Measurements from ENCODE around the gene ADD1.

Gene ADD1

GRCh38 chr4:2799971-2800690 lies 43.5 kb upstream of the ADD1 start:
- no peaks in the 10 kb centered on the region for H3K9me3 ChIP-seq (ENCODE audit: control insufficient read depth, low read depth, low read length)
- H3K27ac ChIP-seq (ENCODE audit: low read length): no peak overlapping the region
- H3K36me3 ChIP-seq (ENCODE audit: control insufficient read depth, low read depth, low read length): no peaks in the 10 kb centered on the region
- H3K9ac ChIP-seq (ENCODE audit: low read length): no peak overlapping the region
- H3K4me1 ChIP-seq (ENCODE audit: control insufficient read depth, low read depth, low read length): peaks cover 8% of the 10 kb centered on the region
- H3K4me3 ChIP-seq (ENCODE audit: low read length): no peak overlapping the region
- no peaks in the 10 kb centered on the region for H3K27me3 ChIP-seq (ENCODE audit: control insufficient read depth, insufficient read depth, low read length)

GRCh38 chr4:2800691-2801596 lies 42.7 kb upstream of the ADD1 start:
- Histone ChIP-seq H3K27me3 (ENCODE audit: control insufficient read depth, insufficient read depth, low read length) (no peaks in the 10 kb centered on the region), H3K36me3 (ENCODE audit: control insufficient read depth, low read depth, low read length) (no peaks in the 10 kb centered on the region), H3K9me3 (ENCODE audit: control insufficient read depth, low read depth, low read length) (no peaks in the 10 kb centered on the region), H3K9ac (ENCODE audit: low read length) (no peak overlapping the region), H3K4me1 (ENCODE audit: control insufficient read depth, low read depth, low read length) (peaks cover 8% of the 10 kb centered on the region), H3K27ac (ENCODE audit: low read length) (no peak overlapping the region), H3K4me3 (ENCODE audit: low read length) (no peak overlapping the region)

- H3K9ac ChIP-seq (ENCODE audit: low read length): no peak overlapping the region
- no peak overlapping the region for H3K27ac ChIP-seq (ENCODE audit: low read length)
- no peaks in the 10 kb centered on the region for H3K36me3 ChIP-seq (ENCODE audit: control insufficient read depth, low read depth, low read length)
- H3K27me3 ChIP-seq (ENCODE audit: control insufficient read depth, insufficient read depth, low read length): no peaks in the 10 kb centered on the region
- H3K4me3 ChIP-seq (ENCODE audit: low read length): no peak overlapping the region
- no peaks in the 10 kb centered on the region for H3K9me3 ChIP-seq (ENCODE audit: control insufficient read depth, low read depth, low read length)
- H3K4me1 ChIP-seq (ENCODE audit: control insufficient read depth, low read depth, low read length): peaks cover 8% of the 10 kb centered on the region
Measured at GRCh38 chr4:2802618-2803531, 40.8 kb upstream of the ADD1 start.

- H3K27ac ChIP-seq (ENCODE audit: low read length): no peak overlapping the region
- no peaks in the 10 kb centered on the region for H3K9me3 ChIP-seq (ENCODE audit: control insufficient read depth, low read depth, low read length)
- H3K27me3 ChIP-seq (ENCODE audit: control insufficient read depth, insufficient read depth, low read length): no peaks in the 10 kb centered on the region
- no peak overlapping the region for H3K9ac ChIP-seq (ENCODE audit: low read length)
- H3K4me3 ChIP-seq (ENCODE audit: low read length): no peak overlapping the region
- H3K4me1 ChIP-seq (ENCODE audit: control insufficient read depth, low read depth, low read length): peaks cover 8% of the 10 kb centered on the region
- H3K36me3 ChIP-seq (ENCODE audit: control insufficient read depth, low read depth, low read length): no peaks in the 10 kb centered on the region
Measured at GRCh38 chr4:2803624-2804448, 39.8 kb upstream of the ADD1 start.

- H3K36me3 ChIP-seq (ENCODE audit: control insufficient read depth, low read depth, low read length): no peaks in the 10 kb centered on the region
- H3K9me3 ChIP-seq (ENCODE audit: control insufficient read depth, low read depth, low read length): no peaks in the 10 kb centered on the region
- no peak overlapping the region for H3K27ac ChIP-seq (ENCODE audit: low read length)
- no peaks in the 10 kb centered on the region for H3K27me3 ChIP-seq (ENCODE audit: control insufficient read depth, insufficient read depth, low read length)
- no peak overlapping the region for H3K4me3 ChIP-seq (ENCODE audit: low read length)
- H3K4me1 ChIP-seq (ENCODE audit: control insufficient read depth, low read depth, low read length): peaks cover 8% of the 10 kb centered on the region
- no peak overlapping the region for H3K9ac ChIP-seq (ENCODE audit: low read length)
Measured at GRCh38 chr4:2804449-2804972, 39.1 kb upstream of the ADD1 start.

- Histone ChIP-seq H3K9ac (ENCODE audit: low read length) (no peak overlapping the region), H3K4me1 (ENCODE audit: control insufficient read depth, low read depth, low read length) (peaks cover 8% of the 10 kb centered on the region), H3K36me3 (ENCODE audit: control insufficient read depth, low read depth, low read length) (no peaks in the 10 kb centered on the region), H3K9me3 (ENCODE audit: control insufficient read depth, low read depth, low read length) (no peaks in the 10 kb centered on the region), H3K27ac (ENCODE audit: low read length) (no peak overlapping the region), H3K4me3 (ENCODE audit: low read length) (no peak overlapping the region), H3K27me3 (ENCODE audit: control insufficient read depth, insufficient read depth, low read length) (no peaks in the 10 kb centered on the region)
Measured at GRCh38 chr4:2804973-2805501, 38.6 kb upstream of the ADD1 start.

GRCh38 chr4:2805712-2806389 lies 37.8 kb upstream of the ADD1 start:
- Histone ChIP-seq H3K36me3 (ENCODE audit: control insufficient read depth, low read depth, low read length) (no peaks in the 10 kb centered on the region), H3K27ac (ENCODE audit: low read length) (no peak overlapping the region), H3K9ac (ENCODE audit: low read length) (no peak overlapping the region), H3K4me3 (ENCODE audit: low read length) (no peak overlapping the region), H3K27me3 (ENCODE audit: control insufficient read depth, insufficient read depth, low read length) (no peaks in the 10 kb centered on the region), H3K9me3 (ENCODE audit: control insufficient read depth, low read depth, low read length) (no peaks in the 10 kb centered on the region), H3K4me1 (ENCODE audit: control insufficient read depth, low read depth, low read length) (peaks cover 4% of the 10 kb centered on the region)

GRCh38 chr4:2806390-2807355 lies 37.0 kb upstream of the ADD1 start:
- Histone ChIP-seq H3K4me3 (ENCODE audit: low read length) (no peak overlapping the region), H3K36me3 (ENCODE audit: control insufficient read depth, low read depth, low read length) (no peaks in the 10 kb centered on the region), H3K27me3 (ENCODE audit: control insufficient read depth, insufficient read depth, low read length) (no peaks in the 10 kb centered on the region), H3K9me3 (ENCODE audit: control insufficient read depth, low read depth, low read length) (no peaks in the 10 kb centered on the region), H3K4me1 (ENCODE audit: control insufficient read depth, low read depth, low read length) (peaks cover 2% of the 10 kb centered on the region), H3K27ac (ENCODE audit: low read length) (no peak overlapping the region), H3K9ac (ENCODE audit: low read length) (no peak overlapping the region)

GRCh38 chr4:2807571-2807970 lies 36.1 kb upstream of the ADD1 start:
- Histone ChIP-seq H3K9ac (ENCODE audit: low read length) (no peak overlapping the region), H3K36me3 (ENCODE audit: control insufficient read depth, low read depth, low read length) (no peaks in the 10 kb centered on the region), H3K4me1 (ENCODE audit: control insufficient read depth, low read depth, low read length) (peaks cover 6% of the 10 kb centered on the region), H3K9me3 (ENCODE audit: control insufficient read depth, low read depth, low read length) (no peaks in the 10 kb centered on the region), H3K27ac (ENCODE audit: low read length) (no peak overlapping the region), H3K4me3 (ENCODE audit: low read length) (no peak overlapping the region), H3K27me3 (ENCODE audit: control insufficient read depth, insufficient read depth, low read length) (no peaks in the 10 kb centered on the region)

Measured in iPS-18a (cell line).